ENCODE data around the gene UGGT2.

DNA sequence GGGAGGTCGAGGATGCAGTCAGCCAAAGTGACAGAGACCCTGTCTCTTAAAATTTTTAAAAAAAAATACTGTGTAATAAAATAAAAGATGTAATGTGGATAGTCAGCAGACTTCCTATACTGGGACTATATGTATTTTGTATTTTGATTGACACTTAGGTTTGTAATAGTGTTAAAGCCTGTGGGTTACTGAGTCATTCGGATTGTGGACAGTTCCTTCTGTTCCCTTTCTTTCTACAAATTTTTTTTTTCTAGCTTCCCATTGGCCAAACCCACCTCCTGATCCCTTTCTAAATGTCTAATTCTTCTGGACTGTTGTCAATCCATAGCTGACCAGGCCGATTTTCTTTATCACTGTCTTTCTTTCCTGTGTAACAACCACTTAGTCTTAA, 268.3 kb downstream of the UGGT2 start:
- TF ChIP-seq CTCF (IDR thresholded peaks at IDR 0.05; ENCODE audit: low read length) (no peak), EZH2 (IDR thresholded peaks at IDR 0.05; ENCODE audit: borderline replicate concordance, low read length) (no peak)

Measured in OCI-LY1 (cell line).